Measurements from ENCODE around the gene DCP2.
A peak's percentile ranks its signal among the peaks of the same experiment; 100 is the strongest.

The DCP2 gene

DNA sequence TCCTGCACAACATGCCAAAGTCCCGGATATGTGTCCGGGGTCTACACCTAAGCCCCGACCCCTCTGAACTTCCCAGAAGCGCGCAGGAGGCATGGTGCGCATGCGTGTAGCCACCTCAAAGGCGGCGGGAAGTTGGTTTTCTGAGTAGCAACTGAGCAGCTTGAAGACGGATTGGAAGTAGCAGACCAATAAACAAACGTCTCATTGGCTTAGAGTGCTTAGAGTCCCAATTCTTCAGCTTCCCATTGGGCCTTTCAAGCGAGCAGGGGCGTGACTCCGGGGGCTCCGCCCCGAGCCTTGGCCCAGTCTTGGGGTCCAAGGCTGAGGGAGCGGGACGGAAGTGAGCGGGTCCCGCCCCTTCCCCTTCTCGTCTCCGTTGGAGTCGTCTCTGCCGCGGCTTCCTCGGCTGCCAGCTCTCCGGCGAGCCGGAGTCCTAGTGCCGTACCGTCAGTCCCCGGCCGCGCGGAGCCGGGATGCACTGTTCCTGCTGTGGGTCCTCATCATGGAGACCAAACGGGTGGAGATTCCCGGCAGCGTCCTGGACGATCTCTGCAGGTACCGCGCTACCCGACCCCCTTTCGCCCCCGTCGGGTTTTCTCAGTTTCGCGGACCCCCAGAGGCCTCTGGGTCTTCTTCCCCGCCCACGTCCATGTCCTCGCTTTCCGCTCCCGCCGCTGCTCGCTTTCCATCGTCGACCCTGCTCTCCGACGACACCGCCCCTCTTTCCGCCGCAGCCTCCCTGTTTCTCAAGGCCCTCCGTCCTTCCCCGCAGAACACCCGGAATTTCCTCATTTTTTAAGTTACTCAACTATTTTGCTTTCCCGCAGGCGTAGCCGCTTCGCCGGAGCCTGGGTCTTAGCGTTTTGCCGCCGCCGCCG, at the start of gene DCP2:
DCP2 (plus strand) TSS at position 367 of the 878 bp plus-strand sequence; CDS start at position 503, 136 bp downstream.
- in situ Hi-C loops (cut with MboI; ENCODE audit: low pct_unique_long_range_greater_than_20kb, low sequenced_read_pairs, unreplicated experiment): no loop called here
- DNase-seq (ENCODE audit: low spot score): peak; percentile 92
- TF ChIP-seq, protein P1, sequence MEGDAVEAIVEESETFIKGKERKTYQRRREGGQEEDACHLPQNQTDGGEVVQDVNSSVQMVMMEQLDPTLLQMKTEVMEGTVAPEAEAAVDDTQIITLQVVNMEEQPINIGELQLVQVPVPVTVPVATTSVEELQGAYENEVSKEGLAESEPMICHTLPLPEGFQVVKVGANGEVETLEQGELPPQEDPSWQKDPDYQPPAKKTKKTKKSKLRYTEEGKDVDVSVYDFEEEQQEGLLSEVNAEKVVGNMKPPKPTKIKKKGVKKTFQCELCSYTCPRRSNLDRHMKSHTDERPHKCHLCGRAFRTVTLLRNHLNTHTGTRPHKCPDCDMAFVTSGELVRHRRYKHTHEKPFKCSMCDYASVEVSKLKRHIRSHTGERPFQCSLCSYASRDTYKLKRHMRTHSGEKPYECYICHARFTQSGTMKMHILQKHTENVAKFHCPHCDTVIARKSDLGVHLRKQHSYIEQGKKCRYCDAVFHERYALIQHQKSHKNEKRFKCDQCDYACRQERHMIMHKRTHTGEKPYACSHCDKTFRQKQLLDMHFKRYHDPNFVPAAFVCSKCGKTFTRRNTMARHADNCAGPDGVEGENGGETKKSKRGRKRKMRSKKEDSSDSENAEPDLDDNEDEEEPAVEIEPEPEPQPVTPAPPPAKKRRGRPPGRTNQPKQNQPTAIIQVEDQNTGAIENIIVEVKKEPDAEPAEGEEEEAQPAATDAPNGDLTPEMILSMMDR (IDR thresholded peaks at IDR 0.05; ENCODE audit: extremely low read depth, insufficient read depth, missing control alignments): no peak

DNA sequence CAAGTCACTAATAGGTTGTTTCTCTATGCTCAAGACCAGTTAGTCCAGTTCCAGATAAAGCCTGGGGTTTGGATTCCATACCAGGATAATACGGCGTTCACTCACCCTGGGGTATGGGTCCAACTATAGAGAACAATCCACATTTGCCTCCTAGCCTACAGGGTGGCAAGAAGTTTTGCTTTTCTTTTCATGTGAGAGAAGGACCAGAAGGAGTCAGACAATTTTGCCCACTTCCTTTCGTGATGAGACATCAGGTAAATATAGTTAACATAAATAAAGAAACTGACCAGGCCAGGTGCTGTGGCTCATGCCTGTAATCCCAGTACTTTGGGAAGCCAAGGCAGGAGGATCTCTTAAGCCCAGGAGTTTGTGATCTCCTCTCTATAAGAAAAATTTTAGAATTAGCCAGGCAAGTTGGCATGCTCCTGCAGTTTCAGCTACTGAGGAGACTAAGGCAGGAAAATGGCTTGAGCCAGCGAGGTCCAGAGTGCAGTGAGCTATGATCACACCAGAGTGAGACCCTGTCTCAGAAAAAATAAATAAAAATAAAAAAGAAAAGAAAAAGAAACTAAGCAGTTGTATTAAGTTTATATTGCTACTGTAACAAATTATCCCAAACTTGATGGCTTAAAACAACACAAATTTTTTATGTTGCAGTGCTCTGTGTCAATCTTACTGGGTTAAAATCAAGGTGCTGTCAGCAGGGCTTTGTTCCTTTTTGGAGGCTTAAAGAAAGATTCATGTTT, 47.1 kb upstream of the DCP2 start:
- in situ Hi-C loops (cut with MboI; ENCODE audit: low pct_unique_long_range_greater_than_20kb, low sequenced_read_pairs, unreplicated experiment): no loop called here
- DNase-seq (ENCODE audit: low spot score): no peak
- TF ChIP-seq, protein P1 (IDR thresholded peaks at IDR 0.05; ENCODE audit: extremely low read depth, insufficient read depth, missing control alignments): no peak

DNA sequence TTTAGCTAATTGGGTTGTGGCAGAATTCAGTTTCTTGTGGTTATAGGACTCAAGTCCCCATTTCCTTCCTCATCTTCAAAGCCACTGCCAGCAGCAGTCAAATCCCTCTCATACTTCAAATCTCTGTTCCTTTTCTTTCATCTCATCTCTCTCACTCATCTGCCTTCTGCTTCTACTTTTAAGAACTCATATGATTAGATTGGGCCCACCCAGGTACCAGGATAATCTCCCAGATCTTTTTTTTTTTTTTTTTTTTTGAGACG, 46.6 kb upstream of the DCP2 start:
- in situ Hi-C loops (cut with MboI; ENCODE audit: low pct_unique_long_range_greater_than_20kb, low sequenced_read_pairs, unreplicated experiment): no loop called here
- TF ChIP-seq, protein P1 (IDR thresholded peaks at IDR 0.05; ENCODE audit: extremely low read depth, insufficient read depth, missing control alignments): no peak
- peak; percentile 42 for DNase-seq (ENCODE audit: low spot score)

DNA sequence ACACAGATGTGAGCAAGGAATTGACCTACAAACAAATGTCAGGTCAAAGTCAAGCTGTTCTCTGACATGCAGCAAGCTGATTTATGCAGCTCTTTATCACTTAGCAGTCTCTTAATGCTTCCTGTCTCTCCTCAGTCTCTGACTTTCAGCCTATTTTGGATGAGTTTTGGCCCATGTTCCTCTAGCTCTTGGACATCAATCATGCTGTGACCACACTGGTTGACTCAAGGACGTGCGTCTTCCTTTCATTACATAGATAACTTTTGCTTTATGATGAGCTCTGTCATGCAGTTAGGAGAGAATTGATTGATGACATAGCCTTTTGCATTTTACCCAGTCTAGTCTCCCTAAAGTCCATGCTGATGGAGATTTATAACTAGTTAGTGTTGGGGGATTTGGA, 45.1 kb upstream of the DCP2 start:
- TF ChIP-seq, protein P1 (IDR thresholded peaks at IDR 0.05; ENCODE audit: extremely low read depth, insufficient read depth, missing control alignments): no peak
- DNase-seq (ENCODE audit: low spot score): no peak
- in situ Hi-C loops (cut with MboI; ENCODE audit: low pct_unique_long_range_greater_than_20kb, low sequenced_read_pairs, unreplicated experiment): no loop called here

DNA sequence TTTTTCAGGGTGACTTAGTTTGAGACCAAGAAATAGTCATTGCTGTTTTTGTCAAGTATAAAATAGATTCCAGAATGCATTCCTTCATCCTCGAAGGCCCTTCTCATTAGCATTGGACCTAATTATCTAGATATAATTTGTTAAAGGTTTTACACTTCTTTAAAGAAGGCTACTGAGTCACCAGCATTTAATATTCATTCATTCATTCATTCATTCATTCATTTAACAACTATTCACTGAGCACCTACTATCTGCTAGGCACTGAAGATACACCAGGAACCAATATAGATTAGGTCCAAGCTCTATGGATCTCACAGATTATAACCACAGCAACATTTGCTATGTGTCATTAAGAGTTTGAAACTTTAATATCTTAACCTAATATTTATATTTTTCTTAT, 43.5 kb upstream of the DCP2 start:
- in situ Hi-C loops (cut with MboI; ENCODE audit: low pct_unique_long_range_greater_than_20kb, low sequenced_read_pairs, unreplicated experiment): no loop called here
- no peak for DNase-seq (ENCODE audit: low spot score)
- TF ChIP-seq, protein P1 (IDR thresholded peaks at IDR 0.05; ENCODE audit: extremely low read depth, insufficient read depth, missing control alignments): no peak

DNA sequence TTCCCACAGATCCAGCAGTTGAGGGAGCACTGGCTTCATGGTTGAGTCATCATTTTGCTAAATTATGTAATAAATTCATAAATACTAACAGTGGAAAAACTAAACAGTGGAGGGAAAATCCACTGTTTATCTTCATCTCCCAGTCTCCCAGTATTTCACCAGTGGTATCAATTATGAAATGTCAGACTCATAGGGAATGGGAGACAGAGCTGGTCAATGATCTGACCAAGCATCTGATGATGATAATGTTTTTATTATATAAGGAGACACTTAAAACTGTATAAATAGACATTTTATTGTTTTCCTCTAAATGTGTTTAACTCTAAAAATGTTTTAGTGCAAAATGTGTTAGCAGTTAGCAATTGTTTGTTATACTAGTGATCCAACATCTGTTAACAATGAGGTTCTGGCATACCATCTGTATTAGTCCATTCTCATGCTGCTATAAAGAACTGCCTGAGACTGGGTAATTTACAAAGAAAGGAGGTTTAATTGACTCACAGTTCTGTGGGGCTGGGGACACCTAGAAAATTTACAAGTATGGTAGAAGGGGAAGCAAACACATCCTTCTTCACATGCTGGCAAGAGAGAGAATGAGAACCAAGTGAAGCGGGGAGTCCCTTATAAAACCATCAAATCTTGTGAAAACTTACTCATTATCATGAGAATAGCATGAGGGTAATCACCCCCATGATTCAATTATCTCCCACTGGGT, 42.8 kb upstream of the DCP2 start:
- in situ Hi-C loops (cut with MboI; ENCODE audit: low pct_unique_long_range_greater_than_20kb, low sequenced_read_pairs, unreplicated experiment): no loop called here
- DNase-seq (ENCODE audit: low spot score): no peak
- TF ChIP-seq, protein P1 (IDR thresholded peaks at IDR 0.05; ENCODE audit: extremely low read depth, insufficient read depth, missing control alignments): no peak

Data from GM13977 (cell line).